GM18502 (cell line): ENCODE measurements around the gene NCK2.
A peak's percentile ranks its signal among the peaks of the same experiment; 100 is the strongest.

Experiments
- ATAC-seq: cut with Tn5 transposase; IDR thresholded peaks from one replicate; pipeline ENCODE4 v1.9.1; 2021; ENCODE audit warnings: mild to moderate bottlenecking; ENCODE audit not compliant: unreplicated experiment, poor library complexity

NCK2 gene

GRCh38 chr2:105744909-105745853 lies at the start of gene NCK2:
Gene NCK2, plus strand, starts transcription at chr2:105744912. Its CDS starts 110,152 bp downstream, at chr2:105855064.
- ATAC-seq, result peak; percentile 30

DNA sequence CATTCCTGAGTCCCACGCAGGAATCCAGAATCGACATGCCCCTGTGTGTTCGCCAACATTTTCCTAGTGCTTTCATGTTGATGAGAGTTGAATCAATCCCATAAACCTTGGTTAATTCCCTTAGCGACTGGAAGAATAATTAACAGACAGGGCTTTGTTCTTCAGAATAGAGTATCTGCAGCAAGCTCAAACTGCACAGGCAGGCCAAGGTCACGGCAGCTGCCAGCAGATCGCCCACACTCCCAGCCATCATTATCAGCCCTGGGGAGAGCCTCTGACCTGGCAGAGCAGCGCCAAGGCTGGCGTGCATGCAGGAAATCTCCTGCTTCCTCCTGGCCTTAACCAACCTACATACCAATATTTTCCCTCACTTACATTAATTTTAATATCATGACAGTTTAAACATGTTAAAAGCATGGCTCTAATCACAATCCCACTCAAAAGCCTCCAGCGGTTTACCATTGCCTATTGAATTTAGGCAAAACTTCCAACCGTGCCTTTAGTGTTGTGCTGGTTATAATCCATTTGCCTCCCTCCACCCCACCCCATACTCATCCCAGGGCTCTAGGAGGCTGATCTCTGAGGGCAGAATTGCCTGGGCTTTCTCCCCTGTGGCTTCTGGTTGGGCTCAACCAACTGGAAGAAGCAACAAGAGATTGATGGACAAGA lies 46.8 kb upstream of the NCK2 start:
- ATAC-seq, result no peak

DNA sequence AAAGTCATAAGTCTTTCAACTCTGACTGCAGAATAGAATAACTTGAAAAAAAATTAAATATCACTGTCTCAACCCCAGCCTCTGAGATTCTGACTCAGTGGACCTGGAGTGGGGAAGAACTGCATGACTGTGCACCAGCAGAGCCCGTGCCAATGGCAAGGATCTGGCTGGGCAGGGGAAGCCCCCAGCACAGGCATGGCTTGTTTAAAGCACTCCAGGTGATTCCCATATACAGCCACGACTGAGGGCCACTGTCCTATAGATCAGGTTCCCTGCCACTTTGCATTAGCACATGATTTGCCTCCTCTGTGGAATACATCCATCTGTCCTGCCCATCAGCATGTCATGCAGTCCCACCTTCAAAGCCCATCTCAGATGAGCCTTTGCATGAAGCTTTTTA lies 45.9 kb upstream of the NCK2 start:
- no peak for ATAC-seq

GRCh38 chr2:105701042-105701441 lies 43.7 kb upstream of the NCK2 start:
- ATAC-seq, result no peak

- ATAC-seq, result peak; percentile 64
These were observed 36.0 kb upstream of the NCK2 start for GRCh38 chr2:105708697-105709096.

DNA sequence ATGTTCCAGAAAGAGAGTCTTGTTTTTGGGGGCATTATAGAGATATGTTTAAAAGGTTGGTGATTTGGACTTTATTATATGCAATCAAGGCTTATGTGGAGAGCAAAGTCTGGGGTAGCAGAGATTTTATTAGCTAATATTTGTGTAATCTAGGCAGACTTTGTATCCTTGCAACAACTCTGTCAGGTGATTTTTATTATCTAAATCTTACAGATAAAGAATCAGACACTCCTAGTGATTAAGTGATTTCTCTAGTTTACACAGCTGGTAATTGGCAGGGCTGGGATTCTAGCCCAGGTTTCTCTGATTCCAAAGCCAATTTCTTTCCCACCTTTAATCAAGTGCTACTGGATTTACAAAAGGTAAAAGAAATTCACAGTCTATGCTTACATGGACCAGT lies 33.3 kb upstream of the NCK2 start:
- no peak for ATAC-seq

GRCh38 chr2:105712166-105712915 lies 32.4 kb upstream of the NCK2 start:
- no peak for ATAC-seq

DNA sequence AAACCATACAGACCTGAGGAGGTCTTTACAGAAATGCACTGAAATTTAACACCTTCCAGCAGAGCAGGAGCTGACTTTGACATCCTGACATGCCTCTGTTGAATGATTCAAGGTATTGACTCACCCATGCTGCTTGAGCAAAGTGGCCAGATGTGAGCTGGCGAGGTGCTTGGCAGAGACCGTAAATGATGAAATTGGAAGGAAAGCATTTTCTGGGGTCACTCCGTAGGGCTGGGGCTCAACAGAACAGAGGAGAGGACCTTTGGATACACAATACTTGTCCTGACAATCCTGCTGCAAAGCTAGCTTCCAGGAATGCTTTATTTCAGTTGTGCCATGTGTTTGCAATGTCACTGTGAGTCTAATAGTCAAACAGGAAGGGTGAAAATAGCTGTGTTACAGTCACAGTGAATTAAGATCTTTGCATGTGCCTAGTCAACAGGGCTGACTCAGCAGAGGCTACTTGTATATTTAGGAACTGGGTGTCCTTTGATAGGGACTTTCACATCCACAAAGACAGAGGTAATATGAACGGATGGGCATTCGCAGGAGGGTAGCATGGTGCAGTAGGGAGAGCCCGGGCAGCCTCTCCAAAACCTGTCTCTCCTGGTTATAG lies 31.6 kb upstream of the NCK2 start:
- ATAC-seq, result no peak

DNA sequence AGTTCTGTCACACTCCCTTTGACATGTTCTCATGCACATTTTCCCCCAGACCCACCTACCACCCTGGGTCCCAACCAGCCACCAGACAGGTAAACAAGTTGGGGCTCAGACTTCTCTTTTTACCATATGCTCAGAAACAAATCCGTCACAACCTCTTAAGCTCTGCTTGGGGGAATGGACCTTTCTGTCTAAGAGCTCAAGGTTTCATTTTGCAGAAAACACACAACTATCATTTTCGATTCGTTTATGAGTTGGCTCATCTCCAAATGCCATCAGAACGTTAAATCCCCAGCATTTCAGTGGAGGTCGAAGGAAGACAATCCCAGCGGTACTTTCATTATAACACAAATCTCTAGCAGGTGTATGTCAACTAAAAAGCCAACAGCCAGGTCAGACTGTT lies 30.6 kb upstream of the NCK2 start:
- ATAC-seq, result no peak

GRCh38 chr2:105718846-105719481 lies 25.7 kb upstream of the NCK2 start:
- no peak for ATAC-seq

- ATAC-seq, result no peak
These were observed 22.7 kb upstream of the NCK2 start for GRCh38 chr2:105721991-105722511.

DNA sequence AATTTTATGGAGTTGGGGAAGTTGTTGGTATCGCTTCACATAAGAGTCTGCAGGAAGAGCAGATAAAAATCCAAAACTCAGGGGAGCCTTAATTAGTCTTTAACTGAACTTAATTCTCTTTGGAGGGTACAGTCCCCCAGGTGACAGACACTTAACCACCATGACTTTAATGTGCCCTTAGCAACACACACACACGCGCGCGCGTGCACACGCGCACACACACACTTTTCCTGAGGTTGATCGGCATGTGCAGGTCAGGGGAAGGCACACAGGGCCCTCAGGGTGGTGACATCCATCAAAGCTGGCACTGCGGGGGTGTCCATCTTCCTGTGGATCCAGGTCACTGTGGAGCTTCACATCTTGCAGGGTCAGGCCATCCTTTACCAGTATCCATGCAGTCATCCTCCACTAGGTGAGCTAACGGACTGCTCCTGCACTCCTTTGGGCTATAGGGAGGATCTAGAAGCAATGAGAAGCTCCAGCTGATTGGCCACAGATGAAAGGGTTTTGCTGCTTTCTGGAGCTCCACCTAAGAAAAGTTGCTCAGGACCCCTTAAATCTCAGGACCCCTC lies 21.9 kb upstream of the NCK2 start:
- ATAC-seq, result no peak

GRCh38 chr2:105723431-105723830 lies 21.3 kb upstream of the NCK2 start:
- ATAC-seq, result no peak

GRCh38 chr2:105725388-105725787 lies 19.3 kb upstream of the NCK2 start:
- ATAC-seq, result no peak

DNA sequence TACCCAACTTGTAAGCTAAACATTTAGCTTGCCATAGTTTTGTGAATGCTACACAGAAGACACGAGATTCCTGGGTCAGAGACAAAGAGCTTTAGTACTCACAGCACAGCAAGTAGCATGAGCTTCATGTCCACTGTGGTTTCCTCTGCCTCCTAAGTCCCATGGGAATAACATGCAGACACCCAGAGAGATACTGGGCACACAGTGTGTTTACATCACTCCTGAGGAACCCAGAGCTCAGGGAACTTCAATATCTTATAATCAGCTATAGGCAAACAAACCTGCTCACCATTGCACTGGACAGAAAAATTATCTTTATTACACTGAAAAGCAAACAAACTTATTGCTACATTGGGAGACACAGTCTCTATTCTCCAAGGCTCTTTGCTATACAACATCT lies 14.5 kb upstream of the NCK2 start:
- ATAC-seq, result no peak

DNA sequence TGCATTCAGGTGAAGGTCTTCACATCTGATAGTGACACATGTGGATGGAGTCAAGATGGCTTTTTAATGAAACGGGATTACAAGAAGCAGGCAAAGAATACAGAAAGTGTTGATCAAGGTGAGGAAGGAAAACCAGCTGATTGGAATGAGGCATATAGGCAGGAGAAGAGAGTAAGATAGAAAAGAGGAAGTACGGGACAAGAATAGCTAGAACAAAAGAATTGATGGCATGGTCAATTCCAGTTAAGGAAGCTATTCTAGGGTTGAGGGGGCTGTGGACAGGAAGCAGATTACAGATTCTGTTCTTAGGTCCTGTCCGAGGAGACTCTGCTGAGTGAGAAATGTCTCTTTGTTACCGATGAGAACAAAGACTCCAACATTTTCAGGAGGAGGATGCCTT lies 13.2 kb upstream of the NCK2 start:
- no peak for ATAC-seq

- ATAC-seq, result no peak
These were observed 12.6 kb upstream of the NCK2 start for GRCh38 chr2:105732101-105732500.

GRCh38 chr2:105732955-105733607 lies 11.6 kb upstream of the NCK2 start:
- ATAC-seq, result no peak

DNA sequence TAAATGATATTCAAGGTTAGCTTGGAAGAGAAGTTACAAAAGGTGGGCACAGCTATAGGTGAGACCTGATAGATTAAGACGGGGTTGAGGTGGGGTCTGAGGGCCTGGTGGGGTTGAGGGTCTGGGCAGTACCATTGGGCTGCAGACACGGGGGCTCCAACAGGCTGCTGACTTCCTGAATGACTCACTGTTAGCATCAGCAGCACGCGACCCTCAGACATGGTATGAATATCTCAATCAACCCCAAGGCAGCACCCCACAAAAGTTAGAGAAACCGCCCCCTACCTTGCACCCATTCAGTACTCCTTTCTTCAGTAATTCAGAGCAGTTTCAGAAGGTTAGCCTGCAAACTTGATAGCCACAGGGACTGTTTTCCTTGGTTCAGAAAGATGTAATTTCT lies 10.8 kb upstream of the NCK2 start:
- ATAC-seq, result no peak
